GM21515 (cell line): Measurements from ENCODE around the gene GP5.

ENCODE experiments used
- ATAC-seq: cut with Tn5 transposase; IDR thresholded peaks from one replicate; pipeline ENCODE4 v1.9.1; 2021; ENCODE audit not compliant: unreplicated experiment

GP5 gene

DNA sequence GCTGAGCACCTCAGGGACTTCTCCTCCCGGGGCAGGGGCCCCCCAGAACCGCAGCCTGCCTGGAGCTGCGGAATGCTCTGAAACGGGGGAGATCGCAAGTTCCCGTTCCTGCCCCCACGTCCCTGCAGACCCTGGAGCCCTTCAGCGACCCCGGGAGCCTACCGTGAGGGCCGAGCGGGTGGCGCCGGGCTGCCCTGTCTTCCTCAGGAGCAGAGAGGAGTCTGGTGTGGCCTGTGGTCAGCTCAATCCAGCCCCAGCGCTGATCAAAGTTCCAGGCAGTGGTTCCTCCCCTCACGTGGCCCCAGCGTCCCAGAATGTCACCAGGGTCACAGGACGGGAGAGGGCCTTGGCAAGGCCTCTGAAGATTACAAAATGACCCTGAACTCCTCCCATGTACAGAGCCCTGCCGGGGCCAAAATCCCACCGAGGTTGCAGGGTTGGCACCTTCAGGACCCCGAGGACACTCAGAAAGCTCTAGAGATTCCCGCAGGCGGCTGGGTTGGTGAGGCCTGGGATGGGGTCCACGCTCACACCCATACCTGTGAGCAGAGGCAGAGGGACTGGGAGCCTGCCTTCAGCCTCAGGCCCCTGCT is 47.9 kb downstream of the GP5 start, which contains the start of gene CPN2:
CPN2 (minus strand) TSS at position 249 of the 593 bp plus-strand sequence. CDS start 8,626 bp downstream, outside the sequence.
- no peak for ATAC-seq

DNA sequence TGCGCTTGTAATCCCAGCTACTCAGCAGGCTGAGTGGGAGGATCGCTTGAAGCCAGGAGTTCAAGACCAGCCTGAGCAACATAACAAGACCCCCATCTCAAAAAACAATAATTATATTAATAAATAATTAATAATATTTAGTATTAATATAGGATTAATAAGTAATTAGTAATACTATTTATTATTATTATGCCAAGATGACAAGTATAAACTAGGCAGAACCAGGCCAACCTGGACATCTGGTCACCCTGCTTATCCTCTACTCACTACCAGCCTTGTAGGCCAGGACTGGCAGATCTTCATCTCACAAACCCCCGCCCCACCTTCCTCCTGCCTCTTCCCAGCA is 48.4 kb downstream of the GP5 start:
- ATAC-seq = no peak

DNA sequence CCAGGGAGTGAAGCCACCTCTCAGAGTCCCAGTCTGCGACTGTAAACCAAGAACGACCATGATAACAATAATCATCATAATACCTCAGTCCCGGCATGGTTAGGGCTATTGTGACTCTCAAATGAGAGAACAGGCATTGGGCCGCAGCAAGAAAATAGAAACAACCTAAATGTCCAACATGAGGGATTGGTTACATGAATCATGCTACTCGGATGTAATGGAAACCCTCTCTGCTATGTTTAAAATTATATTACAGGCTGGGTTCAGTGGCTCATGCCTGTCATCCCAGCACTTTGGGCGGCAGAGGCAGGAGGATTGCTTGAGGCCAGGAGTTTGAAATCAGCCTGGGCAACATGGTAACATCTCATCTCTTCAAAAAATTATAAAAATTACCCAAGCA is 50.7 kb downstream of the GP5 start:
- ATAC-seq = no peak

DNA sequence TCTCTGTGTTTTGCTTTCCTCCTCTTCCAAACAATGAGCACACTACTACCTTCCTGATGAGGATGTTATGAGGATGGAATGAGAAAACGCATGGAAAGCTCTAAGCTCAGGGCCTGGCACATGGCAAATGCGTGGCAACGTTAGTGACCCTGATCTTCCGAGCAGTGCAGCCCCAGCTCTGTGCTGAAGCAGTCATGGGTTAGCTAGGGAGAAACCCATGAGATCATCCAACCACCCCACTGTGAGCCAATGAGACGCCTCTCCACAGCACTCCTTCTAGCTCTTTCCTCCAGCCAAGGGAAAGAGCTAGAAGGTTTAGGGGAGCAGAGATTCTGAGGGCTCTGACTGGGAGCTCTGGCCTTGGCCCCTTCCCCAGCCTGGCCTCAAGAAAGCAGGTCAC is 52.4 kb downstream of the GP5 start:
- ATAC-seq = no peak

DNA sequence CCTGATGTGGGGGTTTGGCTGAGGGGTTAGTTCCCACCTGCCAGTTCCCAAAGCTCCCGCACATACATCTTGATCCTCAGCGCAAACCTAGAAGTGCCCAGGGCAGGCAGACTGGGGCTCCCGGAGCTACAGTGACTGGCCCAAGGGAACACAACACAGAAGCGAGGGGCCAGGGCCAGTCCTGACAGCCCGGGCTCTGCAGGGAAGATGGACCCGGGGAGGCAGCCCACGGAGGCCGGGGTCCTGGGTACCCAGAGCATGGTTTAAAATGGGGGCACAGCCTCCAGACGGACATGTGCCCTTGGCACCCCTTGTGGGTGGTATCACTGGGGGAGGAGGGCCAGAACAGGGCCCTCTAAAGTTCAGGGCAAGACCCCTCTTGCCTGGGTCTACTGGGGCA is 53.0 kb downstream of the GP5 start:
- no peak for ATAC-seq
